MV-4-11 (cell line): ENCODE data around the gene DPF1.
A peak's percentile ranks its signal among the peaks of the same experiment; 100 is the strongest.

Experiments used
- DNase-seq: peaks from one replicate; lab custom pipeline; 2025; lab: John Stamatoyannopoulos, UW

Gene DPF1

GRCh38 chr19:38221421-38221820, 2.6 kb downstream of the DPF1 start:
- no peak for DNase-seq

DNA sequence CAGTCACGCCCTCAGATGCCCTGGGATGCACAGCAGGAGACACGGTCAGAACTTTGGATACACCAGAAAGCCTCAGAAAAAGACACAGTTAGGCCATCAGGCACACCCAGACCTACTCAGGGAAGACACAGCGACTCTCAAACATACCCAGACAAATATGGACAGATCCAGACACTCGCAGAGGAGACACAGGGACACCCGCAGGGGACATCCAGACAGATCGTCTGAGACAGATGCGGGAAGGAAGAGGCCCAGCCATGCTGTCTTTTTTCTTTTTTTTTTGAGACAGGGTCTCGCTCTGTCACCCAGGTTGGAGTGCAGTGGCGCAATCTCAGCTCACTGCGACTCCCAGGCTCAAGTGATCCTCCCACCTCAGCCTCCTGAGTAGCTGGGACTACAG, 4.8 kb downstream of the DPF1 start:
- DNase-seq = no peak

- no peak for DNase-seq
Observed at GRCh38 chr19:38218204-38218603, 5.8 kb downstream of the DPF1 start.

DNA sequence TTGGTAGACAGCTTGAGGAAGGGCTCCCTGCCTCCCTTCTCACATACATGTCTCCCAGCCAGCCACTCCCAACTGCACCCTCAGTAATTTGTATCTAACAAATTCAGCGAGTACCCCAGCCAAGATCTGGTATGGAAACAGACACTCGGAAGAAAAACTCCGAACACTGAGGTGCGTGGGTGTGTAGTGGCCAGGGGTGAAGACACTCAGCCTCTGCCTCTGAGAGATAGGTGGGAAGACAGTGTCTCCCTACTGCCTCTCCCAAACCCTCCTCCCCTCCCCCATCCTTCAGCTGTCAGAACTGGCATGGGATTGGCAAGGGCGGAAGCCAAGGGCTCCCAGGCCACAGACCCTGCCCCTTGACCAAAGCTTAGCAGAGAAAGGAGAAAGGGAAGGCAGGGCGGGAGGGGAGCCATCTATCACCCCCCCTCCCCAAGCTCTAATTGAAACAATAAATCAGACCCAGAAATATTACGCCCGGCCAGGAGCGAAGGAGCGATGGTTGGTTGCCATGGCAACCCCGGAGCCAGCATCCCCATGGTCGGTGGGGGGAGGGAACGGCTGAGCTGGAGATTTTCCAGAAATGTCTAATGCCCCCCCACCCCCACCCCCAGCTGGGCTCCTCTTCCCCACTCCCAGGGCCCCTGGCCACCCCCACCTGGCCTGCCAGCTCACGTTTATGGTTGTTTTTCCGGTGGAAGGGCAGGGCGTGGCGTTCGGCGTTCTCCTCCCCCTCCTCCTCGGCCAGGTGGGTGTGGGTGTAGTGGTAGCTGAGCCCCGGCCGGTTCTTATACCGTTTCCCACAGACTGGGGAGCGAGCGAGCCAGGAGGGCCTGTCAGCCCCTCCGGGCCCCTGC, 7.0 kb downstream of the DPF1 start:
- no peak for DNase-seq

GRCh38 chr19:38213911-38214625, 10.0 kb downstream of the DPF1 start:
- peak; percentile 89 for DNase-seq

GRCh38 chr19:38213469-38213868, 10.6 kb downstream of the DPF1 start:
- no peak for DNase-seq

DNA sequence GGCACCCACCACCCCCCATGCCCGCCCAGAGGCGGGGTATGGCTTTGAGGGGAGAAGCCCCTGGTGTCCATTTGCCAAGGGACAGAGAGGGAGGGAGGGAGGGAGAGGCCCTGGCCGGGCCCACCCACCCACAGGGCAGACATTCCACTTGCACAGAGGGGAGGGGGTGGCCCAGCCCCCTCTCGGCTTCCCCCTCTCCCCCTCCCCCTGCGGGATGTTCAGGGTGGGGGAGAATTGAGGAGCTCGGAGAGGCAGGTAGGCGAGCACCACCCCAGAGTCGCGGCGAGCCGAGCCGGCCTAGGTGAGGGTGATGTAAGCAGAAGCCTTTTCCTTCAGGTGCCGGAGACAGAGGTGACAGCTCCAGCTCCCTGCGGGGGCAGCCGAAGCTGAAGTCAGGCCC, 12.3 kb downstream of the DPF1 start:
- DNase-seq = no peak

- no peak for DNase-seq
Observed at GRCh38 chr19:38211151-38211591, 12.9 kb downstream of the DPF1 start.

DNA sequence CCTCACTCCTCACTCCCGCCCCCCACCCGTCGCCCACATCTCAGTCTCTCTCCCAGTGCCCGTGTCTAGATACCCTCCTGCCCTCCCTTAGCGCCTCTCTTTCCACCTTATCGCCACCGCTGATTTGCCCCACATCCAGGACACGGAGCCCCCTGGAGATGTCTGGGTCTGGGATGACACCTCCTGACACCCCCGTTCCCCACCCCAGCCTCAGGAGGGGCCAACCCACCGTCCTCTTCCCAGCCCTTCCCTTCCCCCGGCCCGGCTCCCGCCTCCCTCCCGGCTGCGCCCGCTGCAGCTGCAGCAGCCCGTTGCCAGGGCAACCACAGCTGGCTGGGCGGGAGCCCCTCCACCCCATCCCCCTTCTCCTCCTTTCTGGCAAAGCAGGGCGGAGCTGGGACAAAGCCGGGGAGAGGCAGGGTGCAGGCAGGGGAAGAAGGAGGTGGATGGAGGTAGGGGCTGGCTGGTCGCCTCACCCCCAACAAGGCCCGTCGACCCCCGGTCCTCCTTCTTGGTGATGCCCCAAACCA, 13.5 kb downstream of the DPF1 start:
- no peak for DNase-seq

DNA sequence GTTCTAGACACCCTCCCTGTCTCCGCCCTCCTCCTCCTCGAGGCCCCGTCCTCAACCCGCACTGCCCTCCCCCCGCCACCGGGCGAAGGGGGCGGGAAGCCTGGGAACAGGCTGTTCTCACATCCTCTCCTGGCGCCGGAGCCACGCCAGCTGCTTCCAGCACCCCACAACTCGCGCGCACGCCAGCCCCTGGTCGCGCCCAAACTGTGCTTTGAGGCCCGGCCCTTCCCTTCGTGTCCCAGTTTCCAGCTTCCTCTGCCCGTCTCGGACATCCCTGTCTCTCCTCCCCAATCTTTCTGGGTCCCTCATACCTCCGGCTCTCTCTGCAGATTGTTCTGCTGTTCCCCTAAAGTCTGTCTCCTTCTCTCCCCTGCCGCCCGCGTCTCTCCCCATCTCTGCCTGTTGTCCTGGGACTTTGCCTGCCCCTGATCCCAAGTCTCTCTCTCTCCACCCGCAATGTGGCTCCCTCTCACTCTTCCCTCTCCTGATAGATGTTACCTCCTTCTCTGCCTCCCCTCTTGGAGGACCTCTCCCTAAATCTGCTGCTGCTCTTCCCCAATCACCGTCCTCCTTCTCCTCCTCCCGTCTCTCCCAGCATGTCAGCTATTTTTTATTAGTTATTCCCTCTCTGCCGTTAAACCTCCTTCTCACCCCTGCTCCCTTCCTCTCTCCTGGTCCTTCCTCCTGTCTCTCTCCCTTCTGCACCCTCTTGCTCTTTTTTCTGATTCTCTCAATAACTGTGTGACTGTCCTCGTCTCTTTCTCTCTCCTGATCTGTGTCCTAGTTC, 14.2 kb downstream of the DPF1 start:
- DNase-seq = peak; percentile 23

DNA sequence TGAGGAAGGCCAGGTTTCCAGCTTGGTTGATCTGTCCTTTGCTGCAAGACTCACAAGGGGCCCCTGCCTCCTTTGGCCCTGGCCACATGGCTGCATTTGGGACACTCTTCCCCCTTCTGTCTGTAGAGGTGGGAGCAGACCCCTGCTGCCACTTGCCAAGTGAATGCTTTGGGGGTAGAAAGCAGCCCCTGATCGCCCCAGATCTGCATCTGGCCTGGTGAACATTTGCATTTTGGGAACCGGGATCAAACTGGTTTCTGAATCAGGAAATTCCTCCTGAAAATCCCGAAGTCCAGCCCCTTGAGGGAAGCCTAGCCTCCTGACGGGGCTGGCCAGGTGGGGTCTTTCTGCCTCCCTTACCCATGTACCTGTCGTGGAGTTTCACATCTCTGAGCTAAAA, 14.9 kb downstream of the DPF1 start:
- no peak for DNase-seq

DNA sequence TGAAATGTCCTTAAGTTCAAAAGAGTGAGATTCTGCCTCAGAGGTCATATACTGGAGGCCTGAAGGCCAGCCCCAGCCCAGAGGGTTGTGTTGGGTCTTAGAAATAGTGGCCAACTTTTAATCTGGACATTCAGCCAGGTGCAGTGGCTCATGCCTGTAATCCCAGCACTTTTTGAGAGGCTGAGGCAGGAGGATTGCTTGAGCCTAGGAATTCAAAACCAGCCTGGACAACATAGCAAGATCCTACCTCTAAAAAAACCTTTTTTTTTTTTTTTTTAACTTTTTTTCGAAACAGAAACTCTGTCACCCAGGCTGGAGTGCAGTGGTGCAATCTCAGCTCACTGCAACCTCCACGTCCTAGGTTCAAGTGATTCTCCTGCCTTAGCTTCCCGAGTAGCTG, 15.5 kb downstream of the DPF1 start:
- DNase-seq = no peak

GRCh38 chr19:38207543-38207942, 16.5 kb downstream of the DPF1 start:
- DNase-seq = no peak

GRCh38 chr19:38206928-38207327, 17.1 kb downstream of the DPF1 start:
- DNase-seq = no peak

DNA sequence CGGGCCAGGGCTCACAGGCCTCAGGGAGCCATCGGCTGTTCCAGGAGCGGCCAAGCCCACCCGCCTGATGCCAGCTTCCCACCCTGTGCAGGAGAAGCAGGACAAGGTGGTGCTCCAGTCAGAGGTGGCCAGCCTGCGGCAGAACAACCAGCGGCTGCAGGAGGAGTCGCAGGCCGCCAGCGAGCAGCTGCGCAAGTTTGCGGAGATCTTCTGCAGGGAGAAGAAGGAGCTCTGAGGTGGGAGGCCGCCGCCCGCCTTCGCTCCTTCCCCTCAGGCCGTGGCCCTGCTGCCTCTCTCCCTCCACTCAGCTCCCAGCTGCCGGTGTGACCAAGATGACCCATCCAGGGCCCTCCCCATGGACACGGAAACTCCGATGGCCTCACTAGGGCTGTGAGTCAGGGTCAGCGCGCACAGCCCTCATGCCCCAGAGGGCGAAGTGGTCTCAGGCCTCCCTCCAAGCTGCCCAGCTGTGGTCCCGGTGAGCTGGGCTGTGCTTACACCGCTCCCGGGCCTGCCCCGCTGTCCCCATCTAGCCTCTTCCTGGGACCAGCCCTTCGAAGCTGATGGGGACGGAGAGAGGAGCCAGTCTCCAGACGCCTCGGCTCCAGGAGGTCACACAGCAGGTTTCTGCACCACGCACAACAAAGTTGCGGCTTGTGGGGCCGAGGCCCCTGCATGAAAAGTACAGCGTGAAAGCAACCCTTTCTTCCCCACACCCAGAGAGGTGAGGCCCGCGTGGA, 17.8 kb downstream of the DPF1 start:
- DNase-seq = no peak

- DNase-seq = no peak
Observed at GRCh38 chr19:38204728-38205127, 19.3 kb downstream of the DPF1 start.

DNA sequence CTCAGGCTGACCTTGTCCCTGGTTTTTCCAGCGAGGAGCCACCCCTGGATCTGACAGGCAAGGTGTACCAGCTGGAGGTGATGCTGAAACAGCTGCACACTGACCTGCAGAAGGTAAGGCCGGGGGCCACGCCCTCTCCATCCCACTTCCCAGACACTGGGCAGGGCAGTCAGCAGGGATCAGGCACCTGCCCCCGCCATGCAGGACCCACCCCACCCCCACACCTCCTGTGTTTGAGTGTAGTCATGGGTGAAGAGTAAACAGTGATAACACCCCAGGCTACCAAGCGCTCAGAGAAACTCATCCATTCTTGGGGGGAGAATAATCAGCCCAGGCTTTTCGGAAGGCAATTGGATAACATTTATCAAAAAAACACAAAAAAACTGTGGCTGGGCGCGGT, 19.9 kb downstream of the DPF1 start:
- no peak for DNase-seq

GRCh38 chr19:38203197-38203596, 20.8 kb downstream of the DPF1 start:
- no peak for DNase-seq

DNA sequence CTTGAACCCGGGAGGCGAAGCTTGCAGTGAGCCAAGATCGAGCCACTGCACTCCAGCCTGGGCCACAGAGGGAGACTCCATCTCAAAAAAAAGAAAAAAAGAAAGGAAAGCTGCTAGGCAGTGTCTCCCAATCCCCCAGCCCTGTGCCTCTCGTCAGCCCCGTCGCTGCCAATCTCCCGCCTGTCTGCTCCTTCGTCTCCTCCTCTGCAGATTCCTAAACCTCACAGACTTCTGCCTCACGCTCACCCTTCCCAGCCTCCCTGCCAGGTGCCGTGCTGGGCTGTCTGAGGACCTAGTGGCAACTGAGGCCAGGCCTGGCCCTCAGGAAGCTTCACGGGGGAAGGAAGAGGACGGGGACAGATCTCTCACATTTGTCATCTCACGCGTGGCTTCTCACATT, 21.5 kb downstream of the DPF1 start:
- DNase-seq = no peak

- no peak for DNase-seq
Observed at GRCh38 chr19:38201731-38202130, 22.3 kb downstream of the DPF1 start.

DNA sequence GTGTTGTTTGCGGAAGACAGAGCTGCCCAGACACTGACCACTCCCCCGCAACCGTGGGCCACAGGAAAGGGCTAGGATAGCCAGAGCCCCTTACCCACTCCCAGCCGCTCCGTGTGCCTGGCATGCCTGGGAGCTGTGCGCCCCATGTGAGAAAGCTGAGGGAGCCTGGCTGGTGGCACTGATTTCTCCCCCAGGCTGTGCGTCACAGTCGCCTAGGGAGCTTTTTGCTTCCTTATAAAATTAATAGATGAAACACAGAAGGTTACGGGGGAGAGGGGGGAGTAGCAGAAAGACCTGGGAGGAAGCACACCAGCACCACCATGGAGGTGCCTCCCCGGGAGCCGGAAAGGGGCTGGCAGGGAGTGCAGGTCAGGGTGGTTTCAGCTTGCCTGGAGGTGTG, 24.7 kb downstream of the DPF1 start:
- no peak for DNase-seq
